Measurements from ENCODE around the gene DMAC1.

The DMAC1 gene

DNA sequence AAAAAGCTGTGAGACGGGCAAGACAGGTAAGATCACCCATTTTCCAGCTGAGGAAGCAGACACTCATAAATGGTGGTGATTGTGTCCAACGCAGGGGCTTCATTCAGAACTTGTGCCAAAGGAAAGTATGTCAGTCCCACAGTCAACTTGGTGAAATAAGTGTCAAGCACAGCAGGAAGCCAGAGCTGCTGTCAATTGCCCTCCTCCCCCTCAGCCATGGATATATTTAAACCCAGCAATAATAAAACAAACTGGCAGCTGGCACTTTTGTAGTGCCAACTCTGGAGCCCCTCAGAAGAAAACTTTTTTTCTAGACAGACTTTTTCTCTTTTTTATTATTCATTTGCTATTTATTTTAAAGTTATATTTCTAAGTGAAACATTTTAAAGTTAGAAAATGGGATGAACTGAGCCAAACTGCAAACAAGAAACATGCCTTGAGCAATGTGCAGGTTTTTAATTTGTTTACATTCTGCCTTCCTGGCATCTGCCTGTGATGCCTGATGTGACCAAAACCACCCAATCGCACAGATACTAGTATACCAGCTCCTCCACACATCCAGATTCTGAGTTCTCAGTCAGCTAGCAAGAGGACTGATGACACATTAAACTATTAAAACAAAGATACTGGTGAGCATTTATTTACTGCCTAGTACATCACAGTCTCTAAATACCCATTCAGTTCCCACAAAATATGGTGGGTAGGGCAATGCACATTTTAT, 17.0 kb downstream of the DMAC1 start:
- DNase-seq, result no peak

GRCh38 chr9:7780261-7780988, 19.2 kb downstream of the DMAC1 start:
- no peak for DNase-seq

GRCh38 chr9:7778851-7779600, 20.6 kb downstream of the DMAC1 start:
- DNase-seq, result no peak

GRCh38 chr9:7777771-7778170, 21.8 kb downstream of the DMAC1 start:
- DNase-seq, result no peak

- DNase-seq, result no peak
Measured at GRCh38 chr9:7770111-7770510, 29.5 kb downstream of the DMAC1 start.

- DNase-seq, result no peak
Measured at GRCh38 chr9:7762600-7762999, 37.0 kb downstream of the DMAC1 start.

DNA sequence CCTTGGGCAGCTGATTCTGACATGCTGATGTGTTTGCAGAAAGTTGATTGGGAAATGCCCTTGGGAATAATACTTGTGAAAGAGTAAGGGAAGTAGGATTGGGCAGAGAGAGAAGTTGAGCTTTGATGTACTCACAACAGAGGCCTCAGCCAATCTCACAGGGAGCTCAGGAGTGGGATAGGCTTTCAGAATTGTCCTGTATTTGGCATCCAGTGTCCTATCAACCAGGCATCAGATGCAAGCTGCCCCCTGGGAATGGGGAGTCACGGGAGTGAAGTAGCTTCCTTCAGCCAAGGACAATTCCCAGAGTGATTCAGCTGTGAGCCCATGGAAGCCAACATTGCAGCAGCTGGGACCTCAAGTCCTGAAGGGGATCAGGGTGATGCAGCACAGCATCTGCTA, 39.6 kb downstream of the DMAC1 start:
- no peak for DNase-seq

GRCh38 chr9:7756088-7756487, 43.5 kb downstream of the DMAC1 start:
- no peak for DNase-seq

DNA sequence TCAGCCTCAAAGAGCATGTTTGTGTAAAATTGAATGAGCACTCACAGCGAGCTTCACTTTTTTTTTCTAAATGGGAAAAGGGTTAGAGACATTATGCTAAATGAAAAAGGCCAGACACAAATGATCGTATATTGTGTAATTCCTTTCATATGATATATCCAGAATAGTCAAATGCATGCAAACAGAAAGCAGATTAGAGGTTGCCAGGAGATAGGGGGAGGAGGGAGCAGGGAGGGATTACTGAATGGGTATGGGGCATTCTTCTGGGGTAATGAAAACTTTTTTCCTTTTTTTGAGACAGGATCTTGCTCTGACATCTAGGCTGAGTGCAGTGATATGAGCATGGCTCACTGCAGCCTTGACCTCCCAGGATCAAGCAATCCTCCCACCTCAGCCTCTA, 47.1 kb downstream of the DMAC1 start:
- no peak for DNase-seq
